ENCODE measurements around the gene OAS1.

The OAS1 gene

GRCh38 chr12:112967858-112968257 lies 61.1 kb downstream of the OAS1 start:
- no peak for DNase-seq

Measured in fibroblast of skin of abdomen (primary cell).